Measurements from ENCODE around the gene MADCAM1. TPM values are rescaled to one million over a fixed set of nuclear protein-coding genes. Genes with fewer than 3 reads are reported as not detected.
A peak's percentile ranks its signal among the peaks of the same experiment; 100 is the strongest.

The MADCAM1 gene
- total RNA-seq, 3 donors from 2014 or later (not counting 1 experiment from before 2014, with no cell fraction given): 0.43 to 0.54 TPM; not detected in 1

DNA sequence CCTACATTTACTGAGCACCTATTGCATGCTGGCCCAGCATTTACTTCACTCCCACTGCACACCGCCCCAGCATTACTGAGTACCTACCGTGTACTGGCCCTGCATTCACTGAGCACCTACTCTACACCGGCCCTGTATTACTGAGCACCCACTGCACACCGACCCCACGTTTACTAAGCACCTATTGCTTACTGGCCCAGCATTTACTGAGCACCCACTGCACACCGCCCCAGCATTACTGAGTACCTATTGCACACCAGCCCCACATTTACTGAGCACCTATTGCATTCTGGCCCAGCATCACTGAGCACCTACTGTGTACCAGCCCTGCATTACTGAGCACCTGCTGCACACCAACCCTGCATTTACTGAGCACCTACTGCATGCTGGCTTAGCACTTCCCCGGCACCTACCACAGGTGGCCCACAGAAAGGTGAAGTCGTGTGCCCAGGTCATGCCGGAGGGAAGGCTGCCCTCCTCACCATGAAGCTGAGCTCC lies 17.9 kb downstream of the MADCAM1 start:
- H3K27ac Mint-ChIP-seq: peak overlapping the region in 1 of 2 donors; percentile 17
- peaks cover 38% of the 10 kb centered on the region for H3K4me1 ChIP-seq (ENCODE audit: control insufficient read depth, insufficient read depth, low read length)
- H3K4me3 Mint-ChIP-seq: peak overlapping the region; percentile 29
- WGBS (ENCODE audit: insufficient coverage): 96% methylated on average over 9 of the region's 9 CpGs
- no peaks in the 10 kb centered on the region for H3K27me3 ChIP-seq (ENCODE audit: control insufficient read depth, insufficient read depth, low read length)
- no peaks in the 10 kb centered on the region for H3K9me3 Mint-ChIP-seq
- DNase-seq: no peak
- H3K4me3 ChIP-seq (ENCODE audit: low read length): no peak overlapping the region
- TF ChIP-seq, protein P1, sequence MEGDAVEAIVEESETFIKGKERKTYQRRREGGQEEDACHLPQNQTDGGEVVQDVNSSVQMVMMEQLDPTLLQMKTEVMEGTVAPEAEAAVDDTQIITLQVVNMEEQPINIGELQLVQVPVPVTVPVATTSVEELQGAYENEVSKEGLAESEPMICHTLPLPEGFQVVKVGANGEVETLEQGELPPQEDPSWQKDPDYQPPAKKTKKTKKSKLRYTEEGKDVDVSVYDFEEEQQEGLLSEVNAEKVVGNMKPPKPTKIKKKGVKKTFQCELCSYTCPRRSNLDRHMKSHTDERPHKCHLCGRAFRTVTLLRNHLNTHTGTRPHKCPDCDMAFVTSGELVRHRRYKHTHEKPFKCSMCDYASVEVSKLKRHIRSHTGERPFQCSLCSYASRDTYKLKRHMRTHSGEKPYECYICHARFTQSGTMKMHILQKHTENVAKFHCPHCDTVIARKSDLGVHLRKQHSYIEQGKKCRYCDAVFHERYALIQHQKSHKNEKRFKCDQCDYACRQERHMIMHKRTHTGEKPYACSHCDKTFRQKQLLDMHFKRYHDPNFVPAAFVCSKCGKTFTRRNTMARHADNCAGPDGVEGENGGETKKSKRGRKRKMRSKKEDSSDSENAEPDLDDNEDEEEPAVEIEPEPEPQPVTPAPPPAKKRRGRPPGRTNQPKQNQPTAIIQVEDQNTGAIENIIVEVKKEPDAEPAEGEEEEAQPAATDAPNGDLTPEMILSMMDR (IDR thresholded peaks at IDR 0.05): no peak
- peaks cover 22 to 35% of the 10 kb centered on the region in 2 donors for H3K4me1 Mint-ChIP-seq
- no peaks in the 10 kb centered on the region for H3K36me3 ChIP-seq (ENCODE audit: control insufficient read depth, insufficient read depth, low read length)
- H3K27ac ChIP-seq (ENCODE audit: low read length): no peak overlapping the region
- H3K27me3 Mint-ChIP-seq (ENCODE audit: low read depth in 2 of 2): no peaks in the 10 kb centered on the region
- no peaks in the 10 kb centered on the region for H3K36me3 Mint-ChIP-seq
- intact Hi-C loops (cut with micrococcal nuclease): loop anchor here (5.0 kb wide), 1 partner anchor 148 kb away; the partner anchor contains the start of gene RNF126
- H3K9me3 ChIP-seq (ENCODE audit: control insufficient read depth, insufficient read depth, low read length): no peaks in the 10 kb centered on the region
- ATAC-seq: no peak

DNA sequence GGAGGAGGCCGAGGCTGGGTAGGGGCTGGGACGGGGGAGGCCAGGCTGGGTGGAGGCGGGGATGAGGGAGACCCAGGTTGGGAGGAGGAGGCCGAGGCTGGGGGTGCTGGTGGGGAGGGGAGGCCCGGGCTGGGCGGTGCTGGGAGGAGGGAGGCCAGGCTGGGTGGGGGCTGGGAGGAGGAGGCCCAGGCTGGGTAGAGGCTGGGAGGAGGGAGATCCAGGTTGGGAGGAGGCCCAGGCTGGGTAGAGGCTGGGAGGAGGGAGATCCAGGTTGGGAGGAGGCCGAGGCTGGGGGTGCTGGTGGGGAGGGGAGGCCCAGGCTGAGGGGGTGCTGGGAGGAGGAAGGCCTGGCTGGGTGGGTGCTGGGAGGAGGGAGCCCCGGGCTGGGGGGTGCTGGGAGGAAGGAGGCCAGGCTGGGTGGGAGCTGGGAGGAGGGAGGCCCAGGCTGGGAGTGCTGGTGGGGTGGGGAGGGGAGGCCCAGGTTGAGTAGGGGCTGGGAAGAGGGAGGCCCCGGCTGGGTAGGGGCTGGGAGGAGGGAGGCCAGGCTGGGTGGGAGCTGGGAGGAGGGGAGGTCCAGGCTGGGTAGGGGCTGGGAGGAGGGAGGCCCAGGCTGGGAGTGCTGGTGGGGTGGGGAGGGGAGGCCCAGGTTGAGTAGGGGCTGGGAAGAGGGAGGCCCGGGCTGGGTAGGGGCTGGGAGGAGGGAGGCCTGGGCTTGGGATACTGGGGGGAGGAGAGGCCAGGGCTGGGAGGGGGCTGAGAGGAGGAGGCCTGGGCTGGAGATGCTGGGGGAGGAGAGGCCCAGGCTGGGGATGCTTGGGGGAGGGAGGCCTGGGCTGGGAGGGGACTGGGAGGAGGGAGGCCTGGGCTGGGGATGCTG lies 21.7 kb downstream of the MADCAM1 start:
- TF ChIP-seq, protein P1 (IDR thresholded peaks at IDR 0.05): no peak
- no peak overlapping the region for H3K27ac ChIP-seq (ENCODE audit: low read length)
- no peaks in the 10 kb centered on the region for H3K36me3 Mint-ChIP-seq
- H3K27me3 ChIP-seq (ENCODE audit: control insufficient read depth, insufficient read depth, low read length): no peaks in the 10 kb centered on the region
- no peaks in the 10 kb centered on the region for H3K9me3 Mint-ChIP-seq
- WGBS (ENCODE audit: insufficient coverage): 81% methylated on average over 10 of the region's 10 CpGs
- no peaks in the 10 kb centered on the region for H3K36me3 ChIP-seq (ENCODE audit: control insufficient read depth, insufficient read depth, low read length)
- peaks cover 4 to 18% of the 10 kb centered on the region in 2 donors for H3K4me1 Mint-ChIP-seq
- ATAC-seq (peak in 1 of 3 donors; percentile 25), DNase-seq (no peak)
- intact Hi-C loops (cut with micrococcal nuclease): no loop called here
- H3K4me3 Mint-ChIP-seq: no peak overlapping the region
- no peak overlapping the region for H3K27ac Mint-ChIP-seq
- peaks cover 3% of the 10 kb centered on the region for H3K4me1 ChIP-seq (ENCODE audit: control insufficient read depth, insufficient read depth, low read length)
- no peaks in the 10 kb centered on the region for H3K27me3 Mint-ChIP-seq (ENCODE audit: low read depth in 2 of 2)
- no peak overlapping the region for H3K4me3 ChIP-seq (ENCODE audit: low read length)
- H3K9me3 ChIP-seq (ENCODE audit: control insufficient read depth, insufficient read depth, low read length): no peaks in the 10 kb centered on the region

DNA sequence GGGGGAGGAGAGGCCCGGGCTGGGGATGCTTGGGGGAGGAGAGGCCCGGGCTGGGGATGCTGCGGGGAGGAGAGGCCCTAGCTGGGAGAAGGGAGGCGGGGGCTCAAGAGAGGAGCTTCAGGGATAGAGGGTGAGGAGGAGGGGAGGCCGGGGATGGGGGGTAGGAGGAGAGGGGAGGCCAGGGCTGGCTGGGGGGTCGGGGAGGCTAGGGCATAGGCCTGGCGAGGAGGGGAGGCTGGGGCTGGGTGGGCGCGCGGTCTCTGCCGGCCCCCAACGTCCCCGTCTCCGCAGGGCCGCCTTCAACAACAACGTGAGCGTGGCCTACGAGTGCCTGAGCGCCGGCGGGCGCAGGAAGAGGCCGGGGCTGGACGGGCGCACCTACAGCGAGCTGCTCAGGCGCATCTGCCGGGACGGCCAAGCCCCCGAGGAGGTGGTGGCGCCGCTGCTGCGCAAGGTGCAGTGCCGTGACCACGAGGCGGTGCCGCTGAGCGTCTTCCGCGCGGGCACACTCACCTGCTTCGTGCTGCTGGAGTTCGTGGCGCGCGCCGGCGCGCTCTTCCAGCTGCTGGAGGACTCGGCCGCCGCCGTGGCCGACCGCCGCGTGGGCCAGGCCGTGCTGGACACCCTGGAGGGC lies 22.4 kb downstream of the MADCAM1 start:
- 37% methylated on average over 58 of the region's 58 CpGs for WGBS (ENCODE audit: insufficient coverage)
- no peak overlapping the region for H3K4me3 ChIP-seq (ENCODE audit: low read length)
- H3K9me3 ChIP-seq (ENCODE audit: control insufficient read depth, insufficient read depth, low read length): no peaks in the 10 kb centered on the region
- Mint-ChIP-seq H3K4me1 (peaks cover 4 to 18% of the 10 kb centered on the region in 2 donors), H3K4me3 (no peak overlapping the region), H3K27ac (no peak overlapping the region), H3K27me3 (ENCODE audit: low read depth in 2 of 2) (no peaks in the 10 kb centered on the region), H3K36me3 (no peaks in the 10 kb centered on the region), H3K9me3 (no peaks in the 10 kb centered on the region)
- peak in 1 of 2 donors; percentile 85 for DNase-seq
- H3K36me3 ChIP-seq (ENCODE audit: control insufficient read depth, insufficient read depth, low read length): no peaks in the 10 kb centered on the region
- no peaks in the 10 kb centered on the region for H3K27me3 ChIP-seq (ENCODE audit: control insufficient read depth, insufficient read depth, low read length)
- intact Hi-C loops (cut with micrococcal nuclease): no loop called here
- peak; percentile 39 to 80 (median 77) for ATAC-seq
- TF ChIP-seq, protein P1 (IDR thresholded peaks at IDR 0.05): no peak
- H3K4me1 ChIP-seq (ENCODE audit: control insufficient read depth, insufficient read depth, low read length): no peaks in the 10 kb centered on the region
- H3K27ac ChIP-seq (ENCODE audit: low read length): no peak overlapping the region

All from natural killer cell (primary cell).